Body of pancreas (tissue), 4 donors: ENCODE data around the gene KDM4C.

Experiments
- POLR2A ChIP-seq, 3 donors: fragments of 450-650 bp; IDR thresholded peaks; one replicate each; pipeline ENCODE4 v1.6.1; 2016; ENCODE audit warnings: antibody characterized with exemption in 3 of 3, mild to moderate bottlenecking in 2 of 3
- TF ChIP-seq, protein P1 (sequence below), 7 experiments: fragments of 450-650 bp in 4 of 7; fragments of 200-600 bp in 3 of 7; sonication (generic) in 3 of 7; IDR thresholded peaks; one replicate each; pipeline ENCODE4 v1.5.1; 2016 to 2019; ENCODE audit warnings: antibody characterized with exemption in 7 of 7

DNA sequence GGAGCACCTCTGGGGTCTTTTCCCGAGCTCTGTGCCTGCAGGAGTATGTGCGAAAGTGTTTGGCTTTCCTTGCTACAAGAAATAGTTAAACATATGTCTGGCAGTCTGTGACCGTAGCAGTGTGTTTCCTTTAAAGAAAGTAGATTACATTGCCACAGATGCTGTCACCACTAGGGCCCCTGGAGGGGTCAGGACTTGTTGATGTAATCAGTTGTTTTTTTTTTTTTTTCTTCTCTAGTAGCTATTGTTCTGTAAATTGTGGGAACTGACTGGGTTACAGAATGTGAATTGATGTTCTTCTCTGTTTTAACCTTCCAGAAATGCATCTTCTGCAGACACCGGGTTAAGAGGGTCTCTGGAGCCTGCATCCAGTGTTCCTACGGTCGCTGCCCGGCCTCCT is 345.6 kb downstream of the KDM4C start:
- TF ChIP-seq, protein P1, sequence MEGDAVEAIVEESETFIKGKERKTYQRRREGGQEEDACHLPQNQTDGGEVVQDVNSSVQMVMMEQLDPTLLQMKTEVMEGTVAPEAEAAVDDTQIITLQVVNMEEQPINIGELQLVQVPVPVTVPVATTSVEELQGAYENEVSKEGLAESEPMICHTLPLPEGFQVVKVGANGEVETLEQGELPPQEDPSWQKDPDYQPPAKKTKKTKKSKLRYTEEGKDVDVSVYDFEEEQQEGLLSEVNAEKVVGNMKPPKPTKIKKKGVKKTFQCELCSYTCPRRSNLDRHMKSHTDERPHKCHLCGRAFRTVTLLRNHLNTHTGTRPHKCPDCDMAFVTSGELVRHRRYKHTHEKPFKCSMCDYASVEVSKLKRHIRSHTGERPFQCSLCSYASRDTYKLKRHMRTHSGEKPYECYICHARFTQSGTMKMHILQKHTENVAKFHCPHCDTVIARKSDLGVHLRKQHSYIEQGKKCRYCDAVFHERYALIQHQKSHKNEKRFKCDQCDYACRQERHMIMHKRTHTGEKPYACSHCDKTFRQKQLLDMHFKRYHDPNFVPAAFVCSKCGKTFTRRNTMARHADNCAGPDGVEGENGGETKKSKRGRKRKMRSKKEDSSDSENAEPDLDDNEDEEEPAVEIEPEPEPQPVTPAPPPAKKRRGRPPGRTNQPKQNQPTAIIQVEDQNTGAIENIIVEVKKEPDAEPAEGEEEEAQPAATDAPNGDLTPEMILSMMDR (IDR thresholded peaks at IDR 0.05): no peak
- TF ChIP-seq POLR2A (IDR thresholded peaks at IDR 0.05): no peak
